ENCODE data around the gene PSD4. TPM values are rescaled to one million over a fixed set of nuclear protein-coding genes. Genes with fewer than 3 reads are reported as not detected.

The PSD4 gene
- total and polyA plus RNA-seq, 10 of the 15 experiments (the other 5 are each of a cell fraction or from before 2014, with no cell fraction given): 0.68 to 114 (median 35.1) TPM

- TF ChIP-seq IRF5 (IDR thresholded peaks at IDR 0.05; ENCODE audit: borderline replicate concordance) (no peak), EED (IDR thresholded peaks at IDR 0.05; ENCODE audit: low read depth) (no peak), NFIC (IDR thresholded peaks at IDR 0.05; ENCODE audit: low read depth, low read length) (no peak), PAX8 (IDR thresholded peaks at IDR 0.05) (no peak), BHLHE40 (IDR thresholded peaks at IDR 0.05; ENCODE audit: borderline replicate concordance in 1 of 2, low read depth in 2 of 2, low read length in 1 of 2) (0 out of 4 replicates have a peak, but pooled peaks of 1 of the 2 experiments have one; percentile 31), TAF1 (IDR thresholded peaks at IDR 0.05; ENCODE audit: borderline replicate concordance, low read depth, low read length) (no peak), ATF2 (IDR thresholded peaks at IDR 0.05; ENCODE audit: low read length) (peak; percentile 28; the same call in 1 of the 2 replicates), USF1 (IDR thresholded peaks at IDR 0.05; ENCODE audit: borderline replicate concordance, extremely low read length, insufficient read depth, low read depth, low read length) (no peak), DPF2 (IDR thresholded peaks at IDR 0.05) (no peak), FOXK2 (IDR thresholded peaks at IDR 0.05) (no peak), RELA (IDR thresholded peaks at IDR 0.05; ENCODE audit: borderline replicate concordance, partially characterized antibody) (no peak), RCOR1 (conservative IDR thresholded peaks at IDR 0.05; ENCODE audit: low read depth, low read length) (no peak), CBX5 (IDR thresholded peaks at IDR 0.05; ENCODE audit: low read depth) (no peak), IKZF2 (IDR thresholded peaks at IDR 0.05) (no peak), ZNF687 (IDR thresholded peaks at IDR 0.05) (no peak), WRNIP1 (IDR thresholded peaks at IDR 0.05; ENCODE audit: borderline replicate concordance, low read depth, low read length) (no peak), FOXM1 (IDR thresholded peaks at IDR 0.05; ENCODE audit: low read depth, low read length) (no peak), RELB (IDR thresholded peaks at IDR 0.05; ENCODE audit: low read depth) (no peak), MAX (IDR thresholded peaks at IDR 0.05; ENCODE audit: low read depth, low read length) (no peak; the same call in 1 of the 2 replicates)
Observed at GRCh38 chr2:113203901-113204519, 30.2 kb downstream of the PSD4 start (continued).

All from GM12878 (cell line).